Medulla oblongata (tissue), 1 donor: ENCODE measurements around the gene MARVELD1.
"Not testable (repeated sequence)": the region's sequence is repeated elsewhere in the genome, so short reads cannot be mapped to it uniquely, and the experiment has no call there.

Experiments
- DNase-seq: peaks from one replicate; pipeline ENCODE4 v3.0.0-alpha.2; 2015; ENCODE audit errors: extremely low spot score

MARVELD1 gene

DNA sequence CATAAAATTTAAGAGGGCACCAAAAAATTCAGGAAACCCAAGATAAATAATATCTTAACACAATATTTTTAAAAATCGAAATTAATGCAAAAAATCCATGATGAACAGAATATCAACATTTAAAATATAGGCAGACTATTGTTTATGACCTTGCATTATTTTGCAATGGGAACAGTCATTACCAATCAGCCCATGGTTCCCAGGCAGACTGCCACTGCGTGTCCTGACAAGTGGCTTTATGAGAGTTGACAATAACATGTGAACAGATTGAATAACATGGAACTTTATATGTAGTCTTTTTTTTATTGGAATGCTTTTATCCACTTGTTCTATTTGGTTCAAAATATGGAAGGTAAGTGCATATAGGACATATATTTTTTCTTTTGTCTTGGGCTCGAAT, 23.4 kb upstream of the MARVELD1 start:
- DNase-seq: no peak

DNA sequence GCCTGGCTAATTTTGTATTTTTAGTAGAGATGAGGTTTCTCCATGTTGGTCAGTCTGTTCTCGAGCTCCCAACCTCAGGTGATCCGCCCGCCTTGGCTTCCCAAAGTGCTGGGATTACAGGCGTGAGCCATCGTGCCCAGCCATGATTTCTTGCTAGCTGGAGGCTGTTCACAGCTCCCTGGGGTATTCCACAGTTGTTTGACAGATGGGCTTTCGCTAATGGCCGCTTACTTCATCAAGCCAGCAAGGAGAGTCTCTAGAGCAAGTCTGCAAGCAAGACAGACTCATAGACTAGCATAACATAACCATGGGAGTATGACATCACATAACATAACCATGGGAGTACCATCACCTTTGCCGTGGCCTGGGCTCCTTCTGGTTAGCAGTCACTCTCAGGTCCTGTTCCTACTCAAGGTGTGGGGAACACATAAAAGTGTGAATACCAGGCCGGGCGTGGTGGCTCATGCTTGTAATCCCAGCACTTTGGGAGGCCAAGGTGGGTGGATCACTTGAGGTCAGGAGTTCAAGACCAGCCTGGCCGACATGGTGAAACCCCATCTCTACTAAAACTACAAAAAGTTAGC, 15.4 kb upstream of the MARVELD1 start:
- not testable (repeated sequence) for DNase-seq

DNA sequence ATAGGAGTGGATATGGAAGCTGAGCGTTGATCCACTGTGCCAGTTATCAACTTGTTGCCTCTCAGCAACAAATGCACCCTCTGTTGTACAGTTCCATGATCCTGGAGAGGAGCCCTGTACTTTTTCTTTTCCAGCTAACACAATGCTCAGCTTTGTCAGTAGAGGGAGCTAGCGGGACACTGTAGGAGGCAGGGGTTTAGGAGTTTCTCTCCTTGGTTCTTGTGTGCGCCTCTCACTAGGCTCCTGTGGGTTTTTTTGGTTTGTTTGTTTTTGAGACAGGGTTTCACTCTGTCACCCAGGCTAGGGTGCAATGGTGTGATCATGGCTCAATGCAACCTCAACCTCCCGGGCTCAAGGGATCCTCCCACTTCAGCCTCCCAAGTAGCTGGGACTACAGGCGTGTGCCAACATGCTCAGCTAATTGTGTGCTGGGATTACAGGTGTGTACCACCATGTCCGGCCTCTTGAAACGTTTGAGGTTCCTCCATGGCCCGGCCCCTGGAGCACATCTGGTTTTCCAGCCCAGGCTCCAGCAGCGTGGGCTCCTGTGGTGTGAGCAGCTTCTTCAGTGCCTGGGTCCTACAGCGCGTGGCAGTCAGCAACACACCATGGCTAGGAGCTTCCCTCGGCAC, 12.0 kb upstream of the MARVELD1 start:
- DNase-seq: peak; percentile 95

- DNase-seq: no peak
These were observed 10.0 kb upstream of the MARVELD1 start for GRCh38 chr10:97703398-97704067.

DNA sequence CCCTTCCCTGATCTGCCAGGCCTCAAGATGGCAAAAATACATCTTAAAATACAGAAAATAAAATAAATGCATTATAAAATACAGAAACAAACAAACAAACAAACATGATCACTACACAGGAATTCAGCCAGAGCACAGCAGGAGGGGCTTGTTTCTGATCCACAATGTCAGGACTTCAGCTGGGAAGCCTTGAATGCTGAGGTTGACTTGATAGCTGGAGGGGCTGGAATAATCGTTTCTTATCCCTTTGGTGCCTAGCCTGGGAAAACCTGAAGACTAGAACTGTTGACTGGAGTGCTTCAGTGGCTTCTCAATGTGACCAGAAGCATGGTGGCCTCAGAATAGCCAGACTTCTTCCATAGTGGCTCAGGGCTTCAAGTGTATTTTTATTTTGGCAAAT, 9.2 kb upstream of the MARVELD1 start:
- DNase-seq: no peak

DNA sequence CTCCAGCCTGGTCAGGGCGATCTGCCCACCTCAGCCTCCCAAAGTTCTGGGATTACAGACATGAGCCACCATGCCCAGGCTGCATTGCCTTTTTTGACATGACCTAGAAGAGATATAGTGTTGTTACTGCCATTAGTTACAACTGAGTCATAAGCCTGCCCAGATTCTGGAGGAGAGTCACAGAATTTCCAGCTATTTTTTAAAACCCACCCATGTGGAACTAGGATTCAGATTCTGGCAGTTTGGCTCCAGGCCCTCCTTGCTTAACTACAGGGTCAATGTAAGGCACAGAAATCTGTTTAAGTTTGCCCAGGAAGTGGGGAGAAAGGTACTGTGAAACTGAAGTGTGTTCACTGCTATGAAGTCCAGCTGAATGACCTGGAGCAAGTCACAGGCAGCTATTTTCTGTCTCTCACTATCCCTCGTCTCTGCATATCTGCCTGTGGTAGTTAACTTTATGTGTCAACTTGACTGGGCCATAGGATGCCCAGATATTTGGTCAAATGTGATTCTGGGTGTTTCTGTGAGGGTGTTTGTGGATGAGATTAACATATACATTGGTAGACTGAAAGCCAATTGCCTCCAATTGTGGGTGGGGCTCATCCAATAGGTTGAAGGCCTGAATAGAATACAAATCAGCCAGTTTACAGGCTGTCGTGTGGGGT, 8.4 kb upstream of the MARVELD1 start:
- no peak for DNase-seq

- DNase-seq: no peak
These were observed 6.2 kb upstream of the MARVELD1 start for GRCh38 chr10:97707134-97707861.

GRCh38 chr10:97708167-97708566, 5.4 kb upstream of the MARVELD1 start:
- DNase-seq: no peak

DNA sequence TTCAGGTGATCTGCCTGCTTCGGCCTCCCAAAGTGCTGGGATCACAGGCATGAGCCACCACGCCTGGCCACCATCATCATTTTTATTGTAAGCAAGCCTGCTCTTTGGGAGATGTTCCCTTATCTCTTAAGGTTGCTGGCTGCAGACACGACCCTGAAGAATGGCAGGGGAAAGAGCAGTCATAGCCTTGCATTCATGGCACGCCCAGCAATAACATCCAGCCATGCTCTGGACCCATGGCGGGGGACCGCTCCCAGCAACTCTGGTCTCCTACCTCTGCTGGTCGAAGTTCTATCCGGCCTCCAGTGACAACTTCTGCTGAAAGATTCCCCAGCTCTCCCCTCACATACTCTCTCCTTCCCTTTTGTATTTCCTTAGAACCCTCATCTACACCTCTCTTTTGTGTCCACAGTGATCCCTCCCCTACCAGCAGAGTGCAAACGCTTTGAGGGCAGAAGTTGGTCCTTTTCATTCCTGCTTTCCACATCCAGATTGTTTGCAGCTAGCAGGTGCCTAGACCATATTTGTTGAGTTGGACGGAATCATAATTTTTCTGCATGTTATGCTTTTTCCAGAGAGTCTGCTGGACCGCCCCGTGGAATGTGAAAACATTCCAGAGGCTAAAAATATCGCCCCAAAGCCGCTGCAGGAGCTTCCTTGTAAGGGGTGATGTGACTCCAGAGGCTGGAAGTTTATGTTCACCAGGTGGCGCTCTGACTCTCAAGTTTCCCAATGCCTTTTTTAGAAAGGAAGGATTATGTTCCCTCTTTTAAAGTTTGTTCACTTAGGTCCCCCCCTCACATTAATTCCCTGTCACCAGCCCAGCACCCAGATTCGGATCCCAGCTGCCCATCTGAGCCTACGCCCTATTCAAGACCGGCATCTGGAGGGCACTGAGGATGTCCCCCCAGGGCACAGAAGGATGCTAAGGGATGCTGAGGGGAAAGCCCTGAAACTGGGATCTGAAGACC, 4.3 kb upstream of the MARVELD1 start:
- DNase-seq: peak; percentile 80

DNA sequence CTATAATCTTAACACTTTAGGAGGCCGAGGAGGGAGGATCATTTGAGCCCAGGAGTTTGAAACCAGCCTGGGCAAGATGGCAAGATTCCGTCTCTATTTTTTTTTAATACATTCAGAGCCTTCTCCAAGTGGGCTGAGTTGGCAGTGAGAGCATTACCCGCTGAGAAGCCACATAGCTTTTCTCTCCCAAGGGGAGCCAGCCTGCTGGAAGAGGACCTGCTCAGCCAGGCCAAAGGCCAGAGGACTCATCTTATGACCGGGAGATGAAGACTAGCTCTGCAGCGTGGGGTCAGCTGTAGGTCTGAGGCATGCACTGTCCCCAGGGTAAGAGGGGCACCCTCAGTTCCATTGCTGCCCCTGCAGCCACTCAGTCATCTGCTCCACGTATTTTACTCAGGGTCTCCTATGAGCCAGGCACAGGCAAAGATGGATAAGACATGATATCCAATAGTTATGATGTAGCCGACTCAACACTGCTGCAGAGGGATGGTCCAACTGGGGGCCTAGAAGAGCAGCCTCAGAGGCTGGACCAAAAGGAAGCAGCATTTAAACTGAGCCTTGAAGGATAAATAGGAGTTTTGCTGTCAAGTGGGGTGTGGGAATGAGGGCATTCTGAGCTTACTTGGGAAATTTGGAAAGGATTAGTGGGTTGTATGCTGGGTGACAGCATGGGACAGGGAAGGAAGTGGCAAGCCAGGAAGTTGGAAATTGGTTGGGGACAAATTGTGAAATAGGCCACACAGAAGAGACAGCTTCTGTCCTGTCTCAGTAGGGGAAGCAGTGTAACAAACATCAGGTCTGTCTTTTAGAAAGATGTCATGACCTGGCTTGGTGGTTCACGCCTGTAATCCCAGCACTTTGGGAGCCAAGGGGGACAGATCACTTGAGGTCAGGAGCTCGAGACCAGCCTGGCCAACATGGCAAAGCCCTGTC, 1.6 kb upstream of the MARVELD1 start:
- DNase-seq: no peak

- DNase-seq: peak; percentile 81
These were observed 383 bp downstream of the MARVELD1 start for GRCh38 chr10:97713826-97714400.

DNA sequence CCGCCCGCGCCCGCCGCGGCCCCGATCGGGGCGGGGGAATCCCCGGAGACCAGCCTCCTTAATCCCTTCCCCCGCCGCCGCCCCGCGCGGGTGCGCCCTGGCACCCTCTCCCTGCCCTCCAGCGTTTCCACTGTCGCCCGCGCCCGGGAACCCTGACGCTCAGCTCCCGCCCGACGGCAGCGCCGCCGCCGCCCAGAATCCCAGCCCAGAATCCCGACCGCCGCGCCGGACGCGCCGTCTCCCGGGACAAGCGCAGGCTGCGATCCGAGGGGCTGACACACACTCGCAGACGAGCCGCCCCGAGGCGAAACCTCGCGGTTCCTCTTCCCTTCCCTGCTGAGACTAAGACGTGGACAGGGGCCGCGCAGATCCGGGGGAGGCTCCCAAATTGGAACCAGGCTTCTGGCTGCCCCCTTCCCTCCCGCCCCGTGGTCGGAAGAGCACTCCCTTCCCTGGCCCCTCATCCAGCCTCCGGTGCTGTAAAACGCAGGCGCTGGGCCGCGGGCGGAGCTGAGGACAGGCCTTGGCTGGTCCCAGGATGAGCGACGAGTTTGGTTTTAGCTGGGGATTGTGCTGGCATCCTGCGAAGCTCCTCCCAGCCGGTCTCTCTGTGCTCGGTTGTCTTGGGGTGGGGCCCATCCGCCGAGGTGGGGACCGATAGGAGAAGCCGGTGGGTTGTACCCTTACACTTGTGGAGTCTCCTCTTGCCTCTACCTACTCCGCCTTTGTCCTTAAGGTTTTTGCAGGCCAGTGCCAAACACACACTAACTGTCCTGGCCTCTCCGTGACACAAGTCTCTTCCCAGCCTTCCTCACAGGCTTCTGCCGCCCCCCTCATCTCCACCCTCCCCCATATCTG, 1.1 kb downstream of the MARVELD1 start:
- no peak for DNase-seq

DNA sequence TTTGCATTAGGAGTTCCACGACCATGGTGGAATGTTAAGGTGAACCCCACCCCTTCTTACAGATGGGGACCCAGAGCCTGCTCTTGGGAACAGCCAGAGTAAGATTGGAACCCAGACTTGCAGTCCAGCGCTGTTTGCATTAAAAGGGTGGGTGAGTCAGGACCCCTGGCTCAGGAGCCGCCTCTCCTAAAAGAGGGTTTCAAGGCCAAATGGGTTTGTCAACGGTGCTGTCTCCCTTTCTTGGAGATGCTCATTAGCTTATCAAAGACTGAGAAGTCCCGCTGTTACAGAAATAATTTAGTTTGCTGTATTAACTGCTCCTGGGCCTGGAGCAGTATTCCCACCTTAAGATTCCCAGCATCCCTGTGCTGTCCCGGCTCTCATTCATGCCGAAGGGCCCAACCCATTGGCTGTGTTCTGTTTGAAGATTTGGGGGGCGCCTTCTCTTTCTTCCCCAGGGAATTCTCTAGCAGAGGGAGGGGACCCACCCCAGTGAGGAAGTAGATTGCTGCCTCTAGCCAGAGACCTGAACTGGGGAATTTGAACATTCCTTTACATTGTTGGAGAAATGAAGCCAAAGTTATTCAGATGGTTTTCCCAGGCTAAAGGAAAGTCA, 1.8 kb downstream of the MARVELD1 start:
- no peak for DNase-seq

- no peak for DNase-seq
These were observed 4.1 kb downstream of the MARVELD1 start for GRCh38 chr10:97717627-97718026.

- DNase-seq: peak; percentile 95
These were observed 4.6 kb downstream of the MARVELD1 start for GRCh38 chr10:97718178-97718577.

- no peak for DNase-seq
These were observed 5.2 kb downstream of the MARVELD1 start for GRCh38 chr10:97718659-97719142.

DNA sequence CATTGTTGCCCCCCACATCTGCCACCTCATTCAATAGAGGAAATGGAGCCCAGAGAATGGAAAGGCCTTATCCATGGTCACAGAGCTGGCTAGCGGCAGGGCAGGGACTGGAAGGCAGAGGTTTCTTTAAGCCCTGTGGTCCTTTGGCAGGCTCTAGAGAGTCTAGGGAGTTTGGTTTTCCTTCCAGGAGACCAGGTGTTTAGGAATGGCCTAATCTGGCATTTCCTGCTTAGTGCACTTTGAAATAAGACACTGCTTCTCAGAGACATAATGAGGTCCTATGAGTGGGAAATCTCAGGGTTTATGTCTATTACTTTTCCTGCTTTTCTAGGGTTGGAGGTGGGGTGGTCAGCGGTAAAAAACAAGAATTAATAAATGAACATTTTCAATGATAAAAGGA, 6.1 kb downstream of the MARVELD1 start:
- no peak for DNase-seq
